H1 (cell line): ENCODE results near the gene KCNJ12. TPM values are rescaled to one million over a fixed set of nuclear protein-coding genes. Genes with fewer than 3 reads are reported as not detected.
A peak's percentile ranks its signal among the peaks of the same experiment; 100 is the strongest.

Source experiments
- BCL11A ChIP-seq, 2 experiments: IDR thresholded peaks; one replicate each; pipeline ENCODE4 v1.6.1; 2011; ENCODE audit warnings: low read depth in 2 of 2, low read length in 2 of 2, mild to moderate bottlenecking in 2 of 2
- BRCA1 ChIP-seq: IDR thresholded peaks from 2 replicates; pipeline ENCODE4 v1.6.1; 2012; ENCODE audit warnings: low read depth, low read length, improper control_type of control experiment
- CBX8 ChIP-seq: fragments of 300-800, 300-1000 bp; sonication (generic); IDR thresholded peaks from 2 replicates; pipeline ENCODE4 v1.7.1; 2016; ENCODE audit warnings: low read depth, low read length, borderline replicate concordance
- CEBPB ChIP-seq: IDR thresholded peaks from 2 replicates; pipeline ENCODE4 v1.6.1; 2012; ENCODE audit warnings: low read depth, low read length
- CHD2 ChIP-seq: IDR thresholded peaks from 2 replicates; pipeline ENCODE4 v1.6.1; 2012; ENCODE audit warnings: low read length, improper control_type of control experiment
- CTBP2 ChIP-seq: IDR thresholded peaks from 2 replicates; pipeline ENCODE4 v1.7.0; 2011; ENCODE audit warnings: borderline replicate concordance, mild to moderate bottlenecking, moderate library complexity, mixed read lengths, low read length; ENCODE audit not compliant: insufficient read depth, insufficient read length
- CTCF ChIP-seq, 3 experiments: IDR thresholded peaks; 1 replicate in 2 of 3; 2 replicates in 1 of 3; pipeline versions ENCODE4 v1.5.1 to v1.6.1; 2011; ENCODE audit warnings: low read length in 3 of 3, mild to moderate bottlenecking in 3 of 3, inconsistent platforms in 2 of 3, low read depth in 1 of 3, moderate library complexity in 1 of 3; ENCODE audit not compliant: insufficient read depth in 1 of 3; ENCODE audit errors: control extremely low read depth in 1 of 3
- HDAC2 ChIP-seq, 2 experiments: fragments of 300-600 bp in 1 of 2; sonication (generic) in 1 of 2; IDR thresholded peaks; 2 replicates each; pipeline ENCODE4 v1.6.1; 2011 to 2012; ENCODE audit warnings: low read depth in 2 of 2, low read length in 2 of 2, mild to moderate bottlenecking in 2 of 2, moderate library complexity in 2 of 2, borderline replicate concordance in 1 of 2, inconsistent platforms in 1 of 2
- JUN ChIP-seq: IDR thresholded peaks from 2 replicates; pipeline ENCODE4 v1.6.1; 2011; ENCODE audit warnings: low read depth, mild to moderate bottlenecking, improper control_type of control experiment, low read length
- JUND ChIP-seq: IDR thresholded peaks from 2 replicates; pipeline ENCODE4 v1.6.1; 2011; ENCODE audit warnings: mild to moderate bottlenecking, improper control_type of control experiment, low read length
- KDM1A ChIP-seq: fragments of 200-600, 300-600 bp; sonication (generic); IDR thresholded peaks from 2 replicates; pipeline ENCODE4 v1.7.1; 2016; ENCODE audit warnings: mild to moderate bottlenecking, low read length, borderline replicate concordance
- MAX ChIP-seq: IDR thresholded peaks from 2 replicates; pipeline ENCODE4 v1.6.1; 2012; ENCODE audit warnings: inconsistent platforms
- PHF8 ChIP-seq: fragments of 200-600 bp; sonication (generic); conservative IDR thresholded peaks from 2 replicates; pipeline ENCODE4 v1.7.1; 2012; ENCODE audit warnings: low read depth, mild to moderate bottlenecking, inconsistent platforms, low read length, moderate library complexity
- RNF2 ChIP-seq: fragments of 200-900, 300-1000 bp; sonication (generic); IDR thresholded peaks from 2 replicates; pipeline ENCODE4 v1.7.1; 2016; ENCODE audit warnings: borderline replicate concordance, low read depth, mild to moderate bottlenecking, antibody characterized with exemption, low read length; ENCODE audit not compliant: poor library complexity, severe bottlenecking; ENCODE audit errors: missing control alignments
- SAP30 ChIP-seq: fragments of 300-600 bp; sonication (generic); IDR thresholded peaks from 2 replicates; pipeline ENCODE4 v1.7.1; 2012; ENCODE audit warnings: low read length, moderate library complexity, mild to moderate bottlenecking, inconsistent platforms; ENCODE audit not compliant: insufficient read depth, insufficient replicate concordance
- SP4 ChIP-seq: IDR thresholded peaks from 2 replicates; pipeline ENCODE4 v1.6.1; 2012; ENCODE audit warnings: low read length, inconsistent platforms
- TAF1 ChIP-seq: IDR thresholded peaks from 2 replicates; pipeline ENCODE4 v1.6.1; 2011; ENCODE audit warnings: mild to moderate bottlenecking, low read depth, low read length
- TBP ChIP-seq: IDR thresholded peaks from 2 replicates; pipeline ENCODE4 v1.6.1; 2011; ENCODE audit warnings: low read depth, low read length, improper control_type of control experiment
- TCF12 ChIP-seq: IDR thresholded peaks from 2 replicates; pipeline ENCODE4 v1.6.1; 2011; ENCODE audit warnings: low read depth, mild to moderate bottlenecking, low read length
- USF2 ChIP-seq: IDR thresholded peaks from 2 replicates; pipeline ENCODE4 v1.6.1; 2011; ENCODE audit warnings: low read length, improper control_type of control experiment
- polyA plus RNA-seq, 7 experiments: library from polyadenylated mRNA; depleted of rRNA in 3 of 7; stranded (reverse) in 5 of 7; unstranded in 2 of 7; fragments of >200 nt in 5 of 7; fragments of 200-250 nt in 2 of 7; gene quantifications; 1 replicate in 5 of 7; 2 replicates in 1 of 7; 4 replicates in 1 of 7; pipeline versions ENCODE4 v1.2.1 to v1.2.3, GENCODE V29; 2011 to 2013; ENCODE audit warnings: missing spikeins in 2 of 7, mixed read lengths in 2 of 7
- total RNA-seq: library from RNA; stranded (reverse); fragmentation: NEBNext Ultra II Directional; extraction: Animal tissue kit (Norgen Biotek cat#: 25700); gene quantifications from 2 replicates; pipeline ENCODE4 v1.2.1, GENCODE V29; 2021

KCNJ12 gene
- total and polyA plus RNA-seq, 2 of the 8 experiments (the other 6 are each of a cell fraction or from before 2014, with no cell fraction given): 1.2 to 1.5 TPM

GRCh38 chr17:21376081-21376758, at the start of gene KCNJ12 (continued):
- TF ChIP-seq HDAC2 (IDR thresholded peaks at IDR 0.05; ENCODE audit: borderline replicate concordance in 1 of 2, low read depth in 2 of 2, low read length in 2 of 2) (no peak), CBX8 (no peak), CTCF (IDR thresholded peaks at IDR 0.05; ENCODE audit: control extremely low read depth in 1 of 3, insufficient read depth in 1 of 3, low read depth in 1 of 3, low read length in 3 of 3) (no peak), MAX (0 out of 2 replicates have a peak, but pooled peaks have one; percentile 16), TAF1 (no peak), CTBP2 (peak; percentile 14), USF2 (no peak), RNF2 (peak; percentile 27), SAP30 (no peak), CEBPB (no peak), SP4 (no peak), JUN (no peak), TCF12 (no peak), PHF8 (0 out of 2 replicates have a peak, but pooled peaks have one; percentile 25), CHD2 (no peak), TBP (no peak), KDM1A (no peak), JUND (no peak), BCL11A (IDR thresholded peaks at IDR 0.05; ENCODE audit: low read depth in 2 of 2, low read length in 2 of 2) (no peak), BRCA1 (no peak)
